CD4-positive, alpha-beta T cell treated with Interleukin-15 for 1 hour (primary cell): ENCODE data around the gene HSF4.

Experiments used
- DNase-seq: peaks from one replicate; pipeline ENCODE4 v3.0.0-alpha.2; 2020

HSF4 gene

DNA sequence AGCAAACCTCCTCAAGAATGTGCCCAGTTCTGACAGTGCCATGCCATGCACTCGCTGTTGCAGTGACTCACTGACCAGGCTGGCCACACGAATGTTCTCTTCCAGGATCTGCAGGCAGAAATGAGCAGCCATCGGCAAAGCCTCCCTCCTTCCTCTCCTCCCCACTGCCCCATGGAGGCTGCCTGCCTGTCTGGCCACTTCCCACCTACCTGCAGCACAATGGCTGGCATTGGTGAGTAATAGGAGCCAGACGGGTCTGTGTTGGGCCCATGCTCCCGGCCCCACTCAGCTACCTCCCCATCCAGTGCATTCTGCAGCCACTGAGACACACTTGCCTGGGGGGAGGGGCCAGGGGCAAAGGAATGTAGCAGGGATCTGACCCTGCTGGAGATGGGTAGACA lies 22.0 kb downstream of the HSF4 start:
- no peak for DNase-seq

DNA sequence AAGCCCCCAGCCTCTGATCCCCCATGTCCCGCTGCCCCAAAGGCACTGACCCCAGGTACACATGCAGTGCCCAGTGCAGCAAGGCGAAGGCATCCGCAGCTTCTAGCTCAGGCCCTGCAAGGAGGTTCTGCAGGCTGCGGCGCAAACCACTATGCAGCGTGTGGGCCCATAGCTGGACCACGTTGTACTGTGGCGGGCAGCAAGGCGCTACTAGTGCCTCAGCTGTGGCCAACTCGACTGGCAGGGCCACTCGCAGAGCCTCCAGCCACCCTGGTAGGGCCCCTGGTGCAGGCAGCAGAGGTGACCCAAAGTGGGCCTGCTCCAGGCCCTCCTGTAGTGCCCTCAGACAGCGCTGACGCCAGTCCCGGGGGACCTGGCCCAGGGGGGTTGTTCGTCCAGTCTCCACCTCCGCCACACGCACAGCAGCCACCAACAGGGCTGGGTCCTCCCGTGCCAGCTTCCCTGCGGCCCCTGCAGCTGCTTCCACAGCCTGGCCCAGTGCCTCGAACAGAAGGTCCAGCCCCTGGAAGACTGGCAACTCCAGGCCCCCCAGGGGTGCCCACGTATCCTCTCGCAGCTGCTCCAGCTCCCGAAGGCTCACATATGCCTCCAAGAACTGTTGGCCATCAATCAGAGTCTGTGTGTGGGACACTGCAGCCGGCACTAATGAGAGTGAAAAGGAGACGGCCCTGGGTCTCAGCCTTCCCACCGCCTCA lies 22.8 kb downstream of the HSF4 start:
- DNase-seq: no peak

DNA sequence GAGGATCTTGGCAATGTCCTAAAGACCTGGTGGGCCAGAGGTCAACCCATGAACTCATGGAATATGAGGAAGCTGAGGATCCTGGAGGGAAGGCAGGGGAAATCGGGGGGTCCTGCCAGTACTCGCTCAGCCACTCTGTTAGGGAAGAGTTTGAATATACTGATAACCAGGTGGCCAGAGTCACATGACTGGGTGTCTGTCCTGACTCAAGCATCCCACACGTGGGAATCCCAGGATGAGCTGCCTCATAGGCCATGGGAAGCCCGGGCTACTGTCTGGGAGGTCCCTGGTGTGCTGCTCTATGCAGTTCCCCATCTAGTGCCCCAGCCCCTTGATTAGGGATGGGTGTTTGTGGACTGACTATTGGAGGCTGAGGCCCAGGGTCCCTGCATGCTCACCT lies 23.8 kb downstream of the HSF4 start:
- DNase-seq: no peak

DNA sequence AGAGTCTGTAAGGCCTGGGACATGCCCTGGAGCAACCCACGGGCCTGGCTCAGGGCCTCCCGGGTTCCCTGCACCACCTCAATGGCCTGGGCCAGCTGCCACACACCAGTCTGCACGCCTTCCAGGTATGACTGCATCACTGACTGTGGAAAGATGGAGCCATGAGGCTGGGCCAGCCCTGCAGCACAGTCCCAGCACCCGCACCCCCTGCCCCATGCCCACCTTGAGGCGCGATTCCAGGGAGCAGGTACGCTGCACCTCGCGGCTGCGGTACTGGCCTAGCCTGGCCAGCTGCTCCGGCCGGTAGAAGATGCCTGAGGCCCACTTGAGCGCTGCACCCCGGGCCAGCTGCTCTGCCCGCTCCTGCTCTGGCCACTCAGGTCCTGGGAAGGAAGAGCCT lies 24.3 kb downstream of the HSF4 start:
- DNase-seq: no peak

DNA sequence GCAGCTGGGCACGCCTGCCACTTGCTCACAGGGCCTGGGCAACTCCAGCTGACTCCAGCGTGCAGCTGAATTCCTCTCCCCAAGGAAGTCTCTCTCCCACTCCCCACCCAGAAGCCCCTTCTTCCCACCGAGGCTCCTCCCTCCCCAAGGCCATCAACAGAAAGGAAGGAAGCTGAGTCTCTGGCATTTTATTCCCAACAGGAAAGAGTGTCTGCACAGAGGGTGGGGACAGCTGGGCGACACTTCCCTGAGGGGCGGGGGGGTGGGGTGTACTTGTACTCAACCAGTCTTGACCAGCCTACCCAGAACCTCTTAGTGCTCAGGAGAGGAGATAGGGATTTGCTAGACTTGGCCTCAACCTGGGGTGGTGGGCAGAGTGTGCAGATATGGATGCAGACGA lies 25.5 kb downstream of the HSF4 start, which contains the start of gene EXOC3L1:
Gene EXOC3L1 (minus strand): TSS at position 96 of the 400 bp plus-strand sequence. CDS start 460 bp downstream, outside the sequence.
- DNase-seq: no peak

DNA sequence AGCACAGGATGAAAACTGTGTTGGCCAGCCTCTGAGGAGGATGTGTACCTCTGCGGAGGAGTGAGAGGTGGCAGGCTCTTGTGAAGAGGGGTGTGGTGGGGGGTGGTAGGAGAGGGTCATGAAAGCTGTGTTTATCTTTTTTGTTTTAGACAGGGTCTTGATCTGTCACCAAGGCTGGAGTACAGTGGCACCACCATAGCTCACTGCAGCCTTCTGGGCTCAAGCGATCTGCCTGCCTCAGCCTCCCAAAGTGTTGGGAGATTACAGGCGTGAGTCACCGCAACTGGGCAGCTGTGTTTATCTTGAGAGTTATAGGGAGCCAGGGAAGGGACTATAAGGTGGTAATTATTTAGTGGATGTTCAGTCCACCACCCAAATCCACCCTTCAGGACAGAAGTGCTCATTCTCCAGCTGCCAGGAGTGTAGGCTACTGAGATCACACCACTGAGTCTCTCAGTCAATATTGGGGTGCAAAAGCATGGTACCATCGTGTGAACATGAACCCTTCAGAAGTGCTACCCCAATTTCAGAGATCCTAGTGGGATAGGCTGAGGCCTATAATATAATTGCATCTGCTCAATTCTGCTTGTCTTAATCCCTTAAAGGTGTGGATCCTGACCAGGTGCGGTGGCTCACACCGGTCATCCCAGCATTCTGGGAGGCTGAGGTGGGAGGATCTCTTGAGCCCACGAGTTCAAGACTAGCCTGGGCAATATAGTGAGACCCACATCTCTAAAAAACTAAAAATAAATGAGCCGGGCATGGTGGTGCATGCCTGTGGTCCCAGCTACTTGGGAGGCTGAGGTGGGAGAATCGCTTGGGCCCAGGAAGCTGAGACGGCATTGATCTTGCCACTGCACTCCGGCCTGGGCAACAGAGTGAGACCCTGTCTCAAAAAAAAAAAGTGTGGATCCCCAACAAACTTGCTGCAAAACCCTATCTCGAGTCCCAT lies 26.2 kb downstream of the HSF4 start:
- DNase-seq: no peak

DNA sequence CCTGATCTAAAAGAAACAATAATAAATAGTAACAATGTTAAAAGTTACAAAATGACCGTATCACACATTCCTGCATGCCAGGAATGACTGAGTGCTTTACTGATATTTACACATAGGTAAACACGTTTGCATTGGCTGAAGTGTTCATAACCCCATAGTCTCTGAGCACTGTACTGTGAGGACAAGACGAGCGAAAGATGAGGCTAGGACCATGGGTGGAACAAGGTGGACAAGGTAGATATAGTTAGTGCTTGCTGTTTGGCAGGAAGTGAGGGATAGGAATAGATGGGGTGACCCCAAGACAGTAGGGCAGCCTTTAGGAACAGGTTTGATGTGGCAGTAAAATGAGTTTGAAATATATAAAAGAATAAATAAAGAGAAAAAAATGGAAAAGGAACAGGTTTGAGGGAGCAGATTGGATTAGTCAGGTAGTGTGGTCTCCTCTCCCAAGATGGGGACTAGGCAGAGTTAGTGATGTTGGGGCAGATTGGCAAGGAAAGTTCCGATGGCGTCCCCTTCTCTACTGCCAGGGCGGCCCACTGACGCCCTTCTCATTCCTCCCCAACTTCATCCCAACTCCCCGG lies 27.0 kb downstream of the HSF4 start:
- DNase-seq: no peak

DNA sequence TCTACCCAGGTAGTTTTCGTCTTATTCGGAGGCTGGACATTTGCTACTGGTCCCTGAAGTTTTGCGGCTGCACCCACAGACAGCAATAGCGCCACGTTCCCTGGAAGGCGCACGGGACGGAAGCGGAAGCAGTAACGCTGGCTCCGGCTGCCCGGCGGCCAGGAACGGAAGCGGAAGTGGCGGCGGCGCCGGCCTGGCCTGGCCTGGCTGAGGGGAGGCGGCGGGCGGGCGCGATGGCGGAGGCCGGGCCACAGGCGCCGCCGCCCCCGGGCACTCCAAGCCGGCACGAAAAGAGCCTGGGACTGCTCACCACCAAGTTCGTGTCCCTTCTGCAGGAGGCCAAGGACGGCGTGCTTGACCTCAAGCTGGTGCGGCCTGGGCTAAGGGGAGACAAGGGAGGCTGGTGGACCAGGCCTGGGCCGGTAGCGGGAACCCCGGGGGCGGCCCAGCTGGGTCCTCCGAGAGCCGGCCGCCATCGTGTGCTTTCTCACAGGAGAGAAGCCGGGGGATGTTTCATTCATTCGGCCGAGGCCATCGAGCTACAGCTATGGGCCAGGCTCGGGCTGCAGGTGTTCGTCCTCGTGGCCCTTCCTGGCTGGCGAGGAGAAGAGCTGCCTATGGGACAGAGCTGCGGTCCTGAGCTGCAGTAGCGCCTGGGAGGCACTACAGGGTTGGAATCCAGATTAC lies 27.6 kb downstream of the HSF4 start, which contains the start of gene E2F4:
Gene E2F4 (plus strand): TSS at position 161 of the 687 bp plus-strand sequence. CDS start 73 bp downstream, at position 234.
- DNase-seq: peak; percentile 86

DNA sequence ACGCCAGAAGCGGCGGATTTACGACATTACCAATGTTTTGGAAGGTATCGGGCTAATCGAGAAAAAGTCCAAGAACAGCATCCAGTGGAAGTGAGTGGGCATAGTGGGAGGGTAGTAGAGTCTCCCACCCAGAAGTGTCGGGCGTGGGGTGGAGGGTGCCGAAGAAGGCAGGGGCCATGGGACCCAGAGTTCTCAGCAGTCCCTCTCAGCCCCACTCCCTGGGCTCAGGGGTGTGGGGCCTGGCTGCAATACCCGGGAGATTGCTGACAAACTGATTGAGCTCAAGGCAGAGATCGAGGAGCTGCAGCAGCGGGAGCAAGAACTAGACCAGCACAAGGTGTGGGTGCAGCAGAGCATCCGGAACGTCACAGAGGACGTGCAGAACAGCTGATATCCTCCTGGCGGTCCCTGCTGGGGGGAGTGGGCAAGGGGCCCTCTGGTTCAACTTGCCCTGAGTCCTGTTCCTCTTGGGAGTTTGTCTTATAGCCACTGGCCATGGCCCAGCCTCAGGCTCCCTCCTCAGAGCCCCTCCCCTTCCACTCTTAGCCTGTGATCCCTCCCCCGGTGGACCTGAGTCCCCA lies 28.3 kb downstream of the HSF4 start:
- DNase-seq: no peak

DNA sequence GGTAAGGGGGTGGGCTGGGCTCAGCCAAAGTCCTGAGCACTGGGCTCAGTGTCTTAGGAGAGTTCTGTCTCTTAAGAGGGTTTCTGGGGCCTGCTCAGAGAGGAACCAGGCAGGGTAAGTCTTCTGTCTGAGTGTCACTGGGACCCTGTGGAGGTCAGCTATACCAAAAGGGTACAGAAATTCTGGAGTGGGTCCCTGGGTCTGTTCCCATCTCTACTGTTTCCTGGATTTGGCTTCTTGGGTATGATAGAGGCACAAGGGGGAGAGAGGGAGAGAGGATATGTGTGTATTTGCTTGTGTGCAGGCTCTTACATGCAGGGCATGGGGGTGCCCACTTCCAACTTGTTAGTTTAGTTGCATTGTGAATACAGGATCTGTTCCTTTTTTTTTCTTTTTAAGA lies 29.0 kb downstream of the HSF4 start:
- no peak for DNase-seq

DNA sequence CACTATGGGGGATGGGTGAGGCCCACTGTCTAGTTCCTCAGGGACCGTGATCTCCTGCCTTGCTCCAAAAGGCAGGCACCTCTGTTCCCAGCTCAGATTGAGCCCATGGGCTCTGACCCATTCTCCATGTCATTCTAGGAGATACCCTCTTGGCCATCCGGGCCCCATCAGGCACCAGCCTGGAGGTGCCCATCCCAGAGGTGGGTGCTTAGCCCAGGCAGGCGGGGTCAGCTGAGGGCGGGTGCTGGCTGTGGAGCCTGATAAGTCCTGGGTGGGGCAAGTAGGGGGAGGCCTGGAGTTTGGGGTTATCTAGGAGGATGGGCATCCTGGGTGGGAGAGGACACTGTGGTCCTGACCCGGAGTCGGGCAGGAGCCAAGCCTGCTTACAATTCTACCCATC lies 29.7 kb downstream of the HSF4 start:
- no peak for DNase-seq

DNA sequence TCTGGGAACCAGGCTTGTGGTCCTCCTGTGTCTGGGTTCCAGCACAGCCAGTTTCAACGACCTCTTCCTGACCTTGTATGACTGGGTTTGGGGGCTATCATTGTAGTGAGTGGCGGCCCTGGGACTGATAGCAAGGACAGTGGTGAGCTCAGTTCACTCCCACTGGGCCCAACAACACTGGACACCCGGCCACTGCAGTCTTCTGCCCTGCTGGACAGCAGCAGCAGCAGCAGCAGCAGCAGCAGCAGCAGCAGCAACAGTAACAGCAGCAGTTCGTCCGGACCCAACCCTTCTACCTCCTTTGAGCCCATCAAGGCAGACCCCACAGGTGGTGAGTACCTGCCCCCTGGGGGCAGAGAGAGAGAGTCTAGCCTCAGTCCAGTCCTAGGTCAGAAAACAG lies 31.1 kb downstream of the HSF4 start:
- no peak for DNase-seq

DNA sequence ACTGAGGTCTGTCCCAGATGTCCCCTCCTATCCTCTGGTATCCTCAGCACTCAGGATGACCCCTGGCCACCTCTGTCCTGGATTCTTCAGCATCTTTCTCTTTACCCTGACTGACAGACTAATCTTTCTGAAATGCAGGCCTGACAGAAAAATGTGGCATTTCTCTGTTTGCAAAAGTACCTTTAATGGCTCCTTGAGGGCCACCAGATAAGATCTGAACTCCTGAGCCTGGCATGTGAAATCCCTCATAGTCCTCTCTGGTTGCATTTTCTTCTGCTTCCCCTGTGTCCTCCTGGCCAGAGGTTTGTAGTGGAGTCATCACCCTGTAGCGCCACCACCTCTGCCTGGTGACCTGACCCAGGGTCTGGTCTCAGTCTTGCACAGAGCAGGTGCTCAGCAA lies 32.3 kb downstream of the HSF4 start:
- DNase-seq: no peak

DNA sequence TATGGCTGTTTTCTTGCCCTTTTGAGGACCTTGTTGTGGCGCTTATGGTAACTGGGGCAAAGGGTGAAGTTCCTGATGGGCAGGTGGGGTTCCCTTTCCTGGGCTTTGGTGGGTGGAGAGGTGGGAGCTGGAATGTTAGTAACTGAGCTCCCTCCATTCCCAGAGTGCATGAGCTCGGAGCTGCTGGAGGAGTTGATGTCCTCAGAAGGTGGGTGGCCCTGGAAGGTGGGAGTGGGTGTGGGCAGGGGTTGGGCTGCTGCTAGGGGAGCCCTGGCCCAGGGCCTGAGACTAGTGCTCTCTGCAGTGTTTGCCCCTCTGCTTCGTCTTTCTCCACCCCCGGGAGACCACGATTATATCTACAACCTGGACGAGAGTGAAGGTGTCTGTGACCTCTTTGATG lies 33.2 kb downstream of the HSF4 start:
- no peak for DNase-seq

DNA sequence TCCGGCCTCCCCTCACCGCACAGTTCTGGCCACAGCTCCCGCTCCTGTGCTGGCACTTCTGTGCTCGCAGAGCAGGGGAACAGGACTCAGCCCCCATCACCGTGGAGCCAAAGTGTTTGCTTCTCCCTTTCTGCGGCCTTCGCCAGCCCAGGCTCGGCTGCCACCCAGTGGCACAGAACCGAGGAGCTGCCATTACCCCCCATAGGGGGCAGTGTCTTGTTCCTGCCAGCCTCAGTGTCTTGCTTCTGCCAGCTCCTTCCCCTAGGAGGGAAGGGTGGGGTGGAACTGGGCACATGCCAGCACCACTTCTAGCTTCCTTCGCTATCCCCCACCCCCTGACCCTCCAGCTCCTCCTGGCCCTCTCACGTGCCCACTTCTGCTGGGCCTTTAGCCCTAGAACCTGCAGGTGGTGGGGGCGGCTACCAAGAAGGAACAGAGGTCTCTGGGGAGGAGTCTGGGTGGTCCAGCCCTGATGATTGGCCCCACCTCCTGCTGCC lies 33.7 kb downstream of the HSF4 start:
- DNase-seq: peak; percentile 32

DNA sequence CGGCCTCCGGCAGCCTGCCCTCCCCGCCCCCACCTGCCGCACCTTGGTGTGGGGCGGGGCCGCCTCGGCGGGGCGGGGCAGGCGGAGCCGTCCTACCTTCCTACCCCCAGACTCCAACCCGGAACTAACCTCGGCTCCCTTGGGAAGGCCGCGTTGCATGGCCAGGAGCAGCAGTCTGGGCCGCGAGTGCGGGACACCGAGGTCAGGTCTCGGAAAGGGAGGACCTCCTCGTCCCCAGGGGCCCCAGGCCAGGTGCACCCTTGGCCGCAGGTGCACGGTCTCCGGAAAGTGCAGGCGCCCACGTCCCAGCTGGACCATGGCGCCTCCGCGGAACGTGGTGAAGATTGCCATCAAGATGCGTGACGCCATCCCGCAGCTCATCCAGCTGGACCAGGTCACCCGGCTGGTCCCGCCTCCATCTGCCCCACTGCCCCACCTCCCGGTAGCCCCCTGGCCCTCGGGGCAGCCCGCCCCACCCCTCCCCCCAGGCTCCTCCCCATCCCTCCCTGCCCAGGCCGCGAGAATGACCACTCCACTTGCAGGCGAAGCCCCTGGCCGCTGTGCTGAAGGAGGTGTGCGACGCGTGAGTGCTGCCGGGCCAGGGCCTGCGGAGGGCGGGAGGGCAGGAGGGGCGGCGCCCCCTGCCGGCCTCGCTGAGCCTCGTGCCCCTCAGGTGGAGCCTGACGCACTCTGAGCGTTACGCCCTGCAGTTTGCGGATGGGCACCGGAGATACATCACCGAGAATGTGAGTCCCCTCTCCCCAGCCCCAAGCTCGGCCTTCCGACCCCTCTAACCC lies 34.7 kb downstream of the HSF4 start, which contains the start of gene ELMO3:
Gene ELMO3 (plus strand): TSS at position 121 of the 797 bp plus-strand sequence. CDS start 196 bp downstream, at position 317.
- no peak for DNase-seq

DNA sequence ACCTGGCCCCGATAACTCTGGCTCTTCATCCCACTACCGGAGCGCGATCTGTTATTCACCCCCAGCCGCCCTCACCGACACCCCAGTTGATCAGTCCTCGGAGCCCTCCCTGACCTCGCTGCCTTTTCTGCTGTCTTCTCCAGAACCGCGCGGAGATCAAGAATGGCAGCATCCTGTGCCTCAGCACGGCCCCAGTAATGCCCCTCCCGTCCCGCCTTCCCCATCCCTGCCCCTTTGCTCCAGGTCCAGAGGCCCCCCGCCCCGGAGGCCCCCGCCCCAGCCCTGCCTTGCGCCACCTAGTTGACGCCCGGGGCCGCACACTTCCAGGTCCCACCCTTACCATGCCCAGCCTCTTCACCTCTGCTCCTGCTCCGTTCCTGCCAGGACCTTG lies 35.3 kb downstream of the HSF4 start:
- DNase-seq: no peak

DNA sequence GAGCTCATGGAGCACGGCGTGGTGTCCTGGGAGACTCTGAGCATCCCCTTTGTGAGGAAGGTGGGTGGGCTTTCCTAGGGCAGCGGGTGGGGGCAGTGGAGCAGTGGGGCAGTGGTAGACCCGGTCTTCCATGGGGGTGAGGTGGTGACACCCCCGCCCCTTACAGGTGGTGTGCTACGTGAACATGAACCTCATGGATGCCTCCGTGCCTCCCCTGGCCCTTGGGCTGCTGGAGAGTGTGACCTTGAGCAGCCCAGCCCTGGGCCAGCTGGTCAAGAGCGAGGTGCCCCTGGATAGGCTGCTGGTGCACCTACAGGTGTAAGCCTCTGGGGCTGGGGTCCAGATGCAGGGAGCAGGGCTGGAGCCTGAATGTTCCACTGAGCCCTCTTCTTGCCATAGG lies 35.9 kb downstream of the HSF4 start:
- no peak for DNase-seq

DNA sequence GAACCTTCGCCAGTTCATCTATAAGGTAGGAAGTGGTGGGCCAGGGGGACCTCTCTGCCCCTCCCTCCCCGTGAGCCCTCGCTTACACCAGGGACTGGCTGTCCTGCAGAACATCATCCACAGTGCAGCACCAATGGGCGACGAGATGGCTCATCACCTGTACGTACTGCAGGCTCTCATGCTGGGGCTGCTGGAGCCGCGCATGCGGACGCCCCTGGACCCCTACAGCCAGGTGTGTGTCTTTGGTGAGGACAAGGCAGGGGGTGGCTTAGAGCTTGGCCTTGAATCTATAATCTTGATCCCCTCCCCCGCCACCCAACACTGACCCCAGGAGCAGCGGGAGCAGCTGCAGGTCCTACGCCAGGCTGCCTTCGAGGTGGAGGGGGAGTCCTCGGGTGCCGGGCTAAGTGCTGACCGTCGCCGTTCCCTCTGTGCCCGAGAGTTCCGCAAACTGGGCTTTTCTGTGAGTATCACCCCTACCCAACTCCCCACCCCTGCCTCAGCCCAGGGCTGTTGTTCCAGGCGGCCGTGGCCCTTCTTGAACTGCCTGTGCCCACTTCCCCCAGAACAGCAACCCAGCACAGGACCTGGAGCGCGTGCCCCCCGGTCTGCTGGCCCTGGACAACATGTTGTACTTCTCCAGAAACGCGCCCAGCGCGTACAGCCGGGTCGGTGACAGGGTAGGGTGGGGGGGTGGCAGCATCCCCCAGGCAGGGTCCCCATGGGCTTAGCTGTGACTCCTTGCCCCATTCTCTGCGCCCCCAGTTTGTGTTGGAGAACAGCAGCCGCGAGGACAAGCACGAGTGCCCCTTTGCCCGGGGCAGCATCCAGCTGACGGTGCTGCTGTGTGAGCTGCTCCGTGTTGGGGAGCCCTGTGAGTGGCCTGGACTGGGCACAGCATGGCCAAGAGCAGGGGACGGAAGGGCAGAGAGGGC lies 37.1 kb downstream of the HSF4 start:
- DNase-seq: no peak

DNA sequence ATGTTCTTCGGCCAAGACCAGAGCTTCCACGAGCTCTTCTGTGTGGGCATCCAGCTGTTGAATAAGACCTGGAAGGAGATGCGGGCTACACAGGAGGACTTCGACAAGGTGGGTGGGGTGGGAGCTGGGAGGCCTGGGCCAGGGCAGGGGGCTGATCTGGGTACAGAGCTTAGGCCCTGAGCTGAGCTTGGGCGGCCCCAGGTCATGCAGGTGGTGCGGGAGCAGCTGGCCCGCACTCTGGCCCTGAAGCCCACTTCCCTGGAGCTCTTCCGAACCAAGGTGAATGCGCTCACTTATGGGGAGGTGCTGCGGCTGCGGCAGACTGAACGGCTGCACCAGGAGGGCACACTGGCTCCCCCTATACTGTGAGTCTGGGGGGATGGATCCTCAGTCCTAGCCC lies 37.9 kb downstream of the HSF4 start:
- DNase-seq: no peak
